IPS-15b (cell line): ENCODE measurements around the gene COG2.
"Not testable (repeated sequence)": the region's sequence is repeated elsewhere in the genome, so short reads cannot be mapped to it uniquely, and the experiment has no call there.

ENCODE experiments used
- H3K27me3 ChIP-seq: one replicate; pipeline ENCODE4 v1.6.1; 2013; ENCODE audit warnings: low read length; ENCODE audit not compliant: control insufficient read depth, insufficient read depth
- H3K36me3 ChIP-seq: one replicate; pipeline ENCODE4 v1.6.1; 2013; ENCODE audit warnings: low read length; ENCODE audit not compliant: control insufficient read depth, insufficient read depth
- H3K4me1 ChIP-seq: one replicate; pipeline ENCODE4 v1.6.1; 2013; ENCODE audit warnings: mild to moderate bottlenecking, low read length; ENCODE audit not compliant: control insufficient read depth, insufficient read depth
- H3K4me3 ChIP-seq: one replicate; pipeline ENCODE4 v1.5.1; 2013; ENCODE audit warnings: low read depth, low read length
- H3K9ac ChIP-seq: one replicate; pipeline ENCODE4 v1.6.1; 2013; ENCODE audit warnings: low read depth, mild to moderate bottlenecking, low read length
- H3K9me3 ChIP-seq: one replicate; pipeline ENCODE4 v1.6.1; 2013; ENCODE audit warnings: mild to moderate bottlenecking, low read length; ENCODE audit not compliant: control insufficient read depth, insufficient read depth

Gene COG2

GRCh38 chr1:230648114-230648513 lies 5.8 kb downstream of the COG2 start:
- Histone ChIP-seq H3K9ac (no peak overlapping the region), H3K4me1 (no peaks in the 10 kb centered on the region), H3K36me3 (no peaks in the 10 kb centered on the region), H3K27me3 (no peaks in the 10 kb centered on the region), H3K4me3 (no peak overlapping the region), H3K9me3 (no peaks in the 10 kb centered on the region)

DNA sequence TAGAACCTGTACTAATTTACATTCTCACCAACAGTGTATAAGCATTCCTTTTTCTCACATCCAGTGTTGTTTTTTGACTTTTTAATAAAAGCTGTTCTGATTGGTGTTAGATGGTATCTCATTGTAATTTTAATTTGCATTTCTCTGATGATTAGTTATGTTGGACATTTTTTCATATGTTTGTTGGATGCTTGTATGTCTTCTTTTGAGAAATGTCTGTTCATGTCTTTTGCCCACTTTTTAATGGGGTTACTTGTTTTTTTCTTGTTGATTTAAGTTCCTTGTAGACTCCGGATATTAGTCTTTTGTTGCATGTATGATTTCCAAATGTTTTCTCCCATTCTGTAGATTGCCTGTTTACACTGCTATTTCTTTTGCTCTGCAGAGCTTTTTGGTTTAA lies 8.0 kb downstream of the COG2 start:
- H3K27me3 ChIP-seq: no peaks in the 10 kb centered on the region
- no peaks in the 10 kb centered on the region for H3K9me3 ChIP-seq
- H3K4me1 ChIP-seq: no peaks in the 10 kb centered on the region
- no peak overlapping the region for H3K9ac ChIP-seq
- H3K4me3 ChIP-seq: no peak overlapping the region
- H3K36me3 ChIP-seq: no peaks in the 10 kb centered on the region

DNA sequence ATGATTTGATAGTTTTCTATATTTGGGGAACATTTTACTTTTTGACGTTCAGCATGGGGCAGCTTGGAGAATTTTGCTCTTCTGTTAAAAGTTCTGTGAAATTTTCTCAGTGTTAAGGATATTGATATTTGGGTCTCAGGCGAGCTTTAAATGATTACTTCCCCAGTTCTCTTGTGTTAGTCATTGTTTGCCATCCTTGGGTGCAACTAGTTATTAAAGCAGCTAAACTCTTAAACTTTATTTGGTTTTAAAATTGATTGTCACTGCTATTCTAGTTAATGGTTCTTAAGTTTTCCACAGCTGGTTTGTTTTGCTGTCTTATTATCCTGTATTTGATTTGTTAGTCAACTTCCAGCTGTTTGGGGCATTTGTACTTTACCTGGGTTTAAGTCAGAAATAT lies 9.0 kb downstream of the COG2 start:
- Histone ChIP-seq H3K9me3 (no peaks in the 10 kb centered on the region), H3K27me3 (no peaks in the 10 kb centered on the region), H3K9ac (no peak overlapping the region), H3K4me3 (no peak overlapping the region), H3K4me1 (no peaks in the 10 kb centered on the region), H3K36me3 (no peaks in the 10 kb centered on the region)

DNA sequence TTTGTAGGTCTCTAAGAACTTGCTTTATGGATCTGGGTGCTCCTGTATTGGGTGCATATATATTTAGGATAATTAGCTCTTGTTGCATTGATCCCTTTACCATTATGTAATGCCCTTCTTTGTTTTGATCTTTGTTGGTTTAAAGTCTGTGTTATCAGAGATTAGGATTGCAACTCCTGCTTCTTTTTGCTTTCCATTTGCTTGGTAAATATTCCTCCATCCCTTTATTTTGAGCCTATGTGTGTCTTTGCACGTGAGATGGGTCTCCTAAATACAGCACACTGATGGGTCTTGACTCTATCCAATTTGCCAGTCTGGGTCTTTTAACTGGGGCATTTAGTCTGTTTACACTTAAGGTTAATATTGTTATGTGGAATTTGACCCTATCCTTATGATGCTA lies 14.4 kb downstream of the COG2 start:
- not testable (repeated sequence) for H3K4me3 ChIP-seq, H3K27me3 ChIP-seq, H3K36me3 ChIP-seq, H3K9ac ChIP-seq, H3K9me3 ChIP-seq, H3K4me1 ChIP-seq

DNA sequence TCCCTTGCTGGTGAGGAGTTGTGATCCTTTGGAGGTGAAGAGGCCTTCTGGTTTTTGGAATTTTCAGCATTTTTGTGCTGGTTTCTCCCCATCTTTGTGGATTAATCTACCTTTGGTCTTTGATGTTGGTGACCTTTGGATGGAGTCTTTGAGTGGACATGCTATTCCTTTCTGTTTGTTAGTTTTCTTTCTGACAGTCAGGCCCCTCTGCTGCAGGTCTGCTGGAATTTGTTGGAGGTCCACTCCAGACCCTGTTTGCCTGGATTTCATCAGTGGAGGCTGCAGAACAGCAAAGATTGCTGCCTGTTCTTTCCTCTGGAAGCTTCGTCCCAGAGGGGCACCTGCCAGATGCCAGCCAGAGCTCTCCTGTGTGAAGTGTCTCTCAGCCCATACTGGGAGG lies 15.8 kb downstream of the COG2 start:
- not testable (repeated sequence) for H3K9me3 ChIP-seq

GRCh38 chr1:230658691-230659090 lies 16.4 kb downstream of the COG2 start:
- Histone ChIP-seq H3K4me1 (no peaks in the 10 kb centered on the region), H3K4me3 (no peak overlapping the region), H3K9ac (no peak overlapping the region), H3K36me3 (no peaks in the 10 kb centered on the region), H3K27me3 (no peaks in the 10 kb centered on the region), H3K9me3 (no peaks in the 10 kb centered on the region)

More for the DNA sequence above, 15.8 kb downstream of the COG2 start:
- H3K27me3 ChIP-seq, H3K4me1 ChIP-seq, H3K4me3 ChIP-seq, H3K9ac ChIP-seq, H3K36me3 ChIP-seq: not testable (repeated sequence)

GRCh38 chr1:230661976-230662375 lies 19.7 kb downstream of the COG2 start:
- H3K27me3 ChIP-seq: no peaks in the 10 kb centered on the region
- H3K9ac ChIP-seq: no peak overlapping the region
- H3K36me3 ChIP-seq: no peaks in the 10 kb centered on the region
- no peaks in the 10 kb centered on the region for H3K9me3 ChIP-seq
- H3K4me3 ChIP-seq: no peak overlapping the region
- no peaks in the 10 kb centered on the region for H3K4me1 ChIP-seq

GRCh38 chr1:230668227-230668626 lies 25.9 kb downstream of the COG2 start:
- Histone ChIP-seq H3K4me1 (no peaks in the 10 kb centered on the region), H3K9me3 (no peaks in the 10 kb centered on the region), H3K4me3 (no peak overlapping the region), H3K9ac (no peak overlapping the region), H3K36me3 (peaks cover 14% of the 10 kb centered on the region), H3K27me3 (no peaks in the 10 kb centered on the region)

DNA sequence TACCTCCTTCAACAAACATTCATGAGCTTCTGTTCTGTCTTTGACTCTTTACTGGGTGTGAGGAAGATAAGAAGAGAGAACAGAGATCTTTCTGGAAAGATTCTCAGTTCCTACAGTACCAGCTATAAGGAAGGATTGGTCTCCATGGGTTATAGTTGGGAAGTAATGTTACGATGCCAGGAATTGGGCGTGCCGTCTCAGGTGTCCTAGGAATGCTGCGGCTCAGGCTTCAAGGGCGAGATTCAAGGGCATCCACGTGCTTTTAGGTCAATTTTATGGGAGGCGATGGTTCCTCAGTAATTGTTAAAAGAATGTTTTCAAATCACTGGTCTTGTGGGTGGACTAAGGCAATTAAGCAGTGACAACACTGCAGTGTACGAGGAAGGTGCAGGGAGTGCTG lies 27.3 kb downstream of the COG2 start:
- peaks cover 14% of the 10 kb centered on the region for H3K36me3 ChIP-seq
- H3K4me3 ChIP-seq: no peak overlapping the region
- no peaks in the 10 kb centered on the region for H3K27me3 ChIP-seq
- no peaks in the 10 kb centered on the region for H3K4me1 ChIP-seq
- H3K9me3 ChIP-seq: no peaks in the 10 kb centered on the region
- no peak overlapping the region for H3K9ac ChIP-seq

- no peak overlapping the region for H3K4me3 ChIP-seq
- no peaks in the 10 kb centered on the region for H3K4me1 ChIP-seq
- H3K9ac ChIP-seq: no peak overlapping the region
- no peaks in the 10 kb centered on the region for H3K9me3 ChIP-seq
- no peaks in the 10 kb centered on the region for H3K27me3 ChIP-seq
- peaks cover 7% of the 10 kb centered on the region for H3K36me3 ChIP-seq
These were observed 32.3 kb downstream of the COG2 start for GRCh38 chr1:230674581-230674980.

- Histone ChIP-seq H3K36me3 (peaks cover 2% of the 10 kb centered on the region), H3K27me3 (no peaks in the 10 kb centered on the region), H3K9ac (no peak overlapping the region), H3K4me1 (no peaks in the 10 kb centered on the region), H3K9me3 (no peaks in the 10 kb centered on the region), H3K4me3 (no peak overlapping the region)
These were observed 34.9 kb downstream of the COG2 start for GRCh38 chr1:230677200-230677599.

GRCh38 chr1:230679192-230679591 lies 36.9 kb downstream of the COG2 start:
- H3K36me3 ChIP-seq: no peaks in the 10 kb centered on the region

GRCh38 chr1:230679825-230680224 lies 37.5 kb downstream of the COG2 start:
- Histone ChIP-seq H3K9ac (no peak overlapping the region), H3K27me3 (no peaks in the 10 kb centered on the region), H3K9me3 (no peaks in the 10 kb centered on the region), H3K36me3 (peaks cover 2% of the 10 kb centered on the region), H3K4me3 (no peak overlapping the region), H3K4me1 (no peaks in the 10 kb centered on the region)

More at GRCh38 chr1:230679192-230679591, 36.9 kb downstream of the COG2 start:
- Histone ChIP-seq H3K4me3 (no peak overlapping the region), H3K27me3 (no peaks in the 10 kb centered on the region), H3K9ac (no peak overlapping the region), H3K4me1 (no peaks in the 10 kb centered on the region), H3K9me3 (no peaks in the 10 kb centered on the region)
